Activated CD8-positive, alpha-beta memory T cell treated with anti-CD3 and anti-CD28 coated beads for 36 hours (primary cell): Measurements from ENCODE around the gene PYGO2. TPM values are rescaled to one million over a fixed set of nuclear protein-coding genes. Genes with fewer than 3 reads are reported as not detected.
"Not testable (repeated sequence)": the region's sequence is repeated elsewhere in the genome, so short reads cannot be mapped to it uniquely, and the experiment has no call there.

Experiments
- CTCF ChIA-PET: fragments of 350-600 bp; sonication (Branson Sonifier 250); formaldehyde crosslinking; loops from one replicate; lab custom pipeline; 2021; ENCODE audit warnings: antibody characterized with exemption; lab: Charles Lee
- POLR2A ChIA-PET: fragments of 350-600 bp; sonication (Branson Sonifier 250); formaldehyde crosslinking; loops from one replicate; lab custom pipeline; 2021; ENCODE audit warnings: antibody characterized with exemption; lab: Charles Lee
- total RNA-seq, 2 experiments: library from RNA; stranded (reverse); gene quantifications; one replicate each; pipeline ENCODE4 v1.2.3, GENCODE V29; 2021

Gene PYGO2
- total RNA-seq, 2 experiments from 2014 or later: 28.7 to 30.1 TPM

- ChIA-PET CTCF (interaction anchor here (1.1 to 1.2 kb wide), 2 partner anchors 9 to 27 kb away, joined by 3 to 4 read pairs; no protein-coding TSS in a partner anchor), POLR2A (no interaction called here)
Measured at GRCh38 chr1:154990276-154990675, 28.7 kb upstream of the PYGO2 start.

- ChIA-PET POLR2A (interaction anchor here (0.6 kb wide), 1 partner anchor 40 kb away, joined by 3 read pairs; no protein-coding TSS in a partner anchor), CTCF (interaction anchor here (1.1 to 2.8 kb wide), 4 partner anchors 10 to 28 kb away, joined by 3 to 14 read pairs (median 6); no protein-coding TSS in a partner anchor)
Measured at GRCh38 chr1:154989195-154989860, 27.7 kb upstream of the PYGO2 start.

- CTCF ChIA-PET: interaction anchor here (0.9 to 2.8 kb wide), 7 partner anchors 8 to 103 kb away, joined by 3 to 14 read pairs (median 3); no protein-coding TSS in a partner anchor
Measured at GRCh38 chr1:154988058-154988954, 26.7 kb upstream of the PYGO2 start.

GRCh38 chr1:154987326-154987725 lies 25.7 kb upstream of the PYGO2 start:
- ChIA-PET POLR2A (no interaction called here), CTCF (interaction anchor here (0.9 to 2.8 kb wide), 8 partner anchors 9 to 104 kb away, joined by 3 to 14 read pairs (median 4); no protein-coding TSS in a partner anchor)

More at GRCh38 chr1:154988058-154988954, 26.7 kb upstream of the PYGO2 start:
- POLR2A ChIA-PET: interaction anchor here (0.6 kb wide), 1 partner anchor 41 kb away, joined by 3 read pairs; no protein-coding TSS in a partner anchor

GRCh38 chr1:154986736-154987135 lies 25.2 kb upstream of the PYGO2 start:
- POLR2A ChIA-PET: not testable (repeated sequence)

GRCh38 chr1:154983776-154984466 lies 22.3 kb upstream of the PYGO2 start:
- CTCF ChIA-PET: interaction anchor here (0.7 to 2.8 kb wide), 16 partner anchors 9 to 101 kb away, joined by 3 to 16 read pairs (median 5); partner anchors contain the start of genes ADAM15, PMVK and PYGO2
- POLR2A ChIA-PET: interaction anchor here (0.6 to 2.7 kb wide), 4 partner anchors 10 to 107 kb away, joined by 3 to 24 read pairs (median 9); partner anchors contain the start of genes CKS1B and LENEP

More at GRCh38 chr1:154986736-154987135, 25.2 kb upstream of the PYGO2 start:
- CTCF ChIA-PET: interaction anchor here (1.2 to 2.8 kb wide), 4 partner anchors 12 to 105 kb away, joined by 3 to 8 read pairs (median 4); no protein-coding TSS in a partner anchor

- CTCF ChIA-PET: interaction anchor here (0.5 to 2.8 kb wide), 11 partner anchors 9 to 357 kb away, joined by 3 to 12 read pairs (median 4); partner anchors contain the start of gene ADAM15
- POLR2A ChIA-PET: interaction anchor here (1.2 to 2.7 kb wide), 3 partner anchors 9 to 16 kb away, joined by 7 to 24 read pairs (median 11); partner anchors contain the start of genes CKS1B and LENEP
Measured at GRCh38 chr1:154982897-154983648, 21.5 kb upstream of the PYGO2 start, which contains the start of gene FLAD1. Gene FLAD1 (plus strand): TSS chr1:154983344. CDS start chr1:154983695, 351 bp downstream.

GRCh38 chr1:154982341-154982740 lies 20.8 kb upstream of the PYGO2 start:
- CTCF ChIA-PET: interaction anchor here (0.9 to 2.1 kb wide), 5 partner anchors 8 to 38 kb away, joined by 3 to 12 read pairs (median 4); partner anchors contain the start of gene CKS1B
- POLR2A ChIA-PET: interaction anchor here (2.3 to 2.7 kb wide), 2 partner anchors 8 to 12 kb away, joined by 11 to 24 read pairs; partner anchors contain the start of genes CKS1B and LENEP

GRCh38 chr1:154978360-154978759 lies 16.8 kb upstream of the PYGO2 start:
- ChIA-PET CTCF (no interaction called here), POLR2A (no interaction called here)

GRCh38 chr1:154977762-154978161 lies 16.2 kb upstream of the PYGO2 start:
- CTCF ChIA-PET, POLR2A ChIA-PET: not testable (repeated sequence)

GRCh38 chr1:154975409-154976059 lies 14.0 kb upstream of the PYGO2 start:
- ChIA-PET CTCF (interaction anchor here (0.6 to 4.0 kb wide), 6 partner anchors 24 to 744 kb away, joined by 3 to 12 read pairs (median 4); no protein-coding TSS in a partner anchor), POLR2A (interaction anchor here (0.6 kb wide), 1 partner anchor 24 kb away, joined by 4 read pairs; no protein-coding TSS in a partner anchor)

GRCh38 chr1:154974808-154975408 lies 13.3 kb upstream of the PYGO2 start:
- POLR2A ChIA-PET: interaction anchor here (0.6 to 2.0 kb wide), 3 partner anchors 9 to 24 kb away, joined by 4 to 24 read pairs (median 4); partner anchors contain the start of genes FLAD1 and PYGO2
- CTCF ChIA-PET: interaction anchor here (0.6 to 4.0 kb wide), 9 partner anchors 7 to 745 kb away, joined by 3 to 12 read pairs (median 3); partner anchors contain the start of gene PBXIP1

- CTCF ChIA-PET: interaction anchor here (0.6 to 4.0 kb wide), 14 partner anchors 8 to 345 kb away, joined by 3 to 12 read pairs (median 3); partner anchors contain the start of genes FLAD1 and PBXIP1
- POLR2A ChIA-PET: interaction anchor here (0.7 to 2.0 kb wide), 4 partner anchors 9 to 225 kb away, joined by 4 to 24 read pairs (median 5); partner anchors contain the start of genes FLAD1 and PYGO2
Measured at GRCh38 chr1:154974102-154974807, 12.7 kb upstream of the PYGO2 start, which contains the start of gene CKS1B. Gene CKS1B (plus strand): TSS chr1:154974681. CDS start chr1:154974746, 65 bp downstream.

GRCh38 chr1:154973344-154974101 lies 11.9 kb upstream of the PYGO2 start:
- POLR2A ChIA-PET: interaction anchor here (0.6 to 2.0 kb wide), 6 partner anchors 10 to 225 kb away, joined by 3 to 24 read pairs (median 5); partner anchors contain the start of genes FLAD1, PBXIP1 and PYGO2

More at GRCh38 chr1:154973344-154974101, 11.9 kb upstream of the PYGO2 start:
- CTCF ChIA-PET: interaction anchor here (0.7 to 4.0 kb wide), 10 partner anchors 8 to 112 kb away, joined by 3 to 12 read pairs (median 4); partner anchors contain the start of genes FLAD1 and PBXIP1
